ENCODE data around the gene DNER. TPM values are rescaled to one million over a fixed set of nuclear protein-coding genes. Genes with fewer than 3 reads are reported as not detected.

Gene DNER
- total and polyA plus RNA-seq, 2 of the 13 experiments (the other 11 are each of a cell fraction or from before 2014, with no cell fraction given) = not detected

- TF ChIP-seq ATAD3A (CRISPR knock-in tag; IDR thresholded peaks at IDR 0.05) (no peak), HOXA5 (CRISPR knock-in tag; IDR thresholded peaks at IDR 0.05) (no peak), NFE2L1 (CRISPR knock-in tag; IDR thresholded peaks at IDR 0.05; ENCODE audit: borderline replicate concordance) (no peak), TARDBP (CRISPR knock-in tag; IDR thresholded peaks at IDR 0.05) (no peak), ZNF124 (CRISPR knock-in tag; IDR thresholded peaks at IDR 0.05) (peak; percentile 88), NR2F1 (CRISPR knock-in tag; IDR thresholded peaks at IDR 0.05) (no peak; a peak in 1 of 4 replicates), ZNF317 (CRISPR knock-in tag; IDR thresholded peaks at IDR 0.05) (0 out of 2 replicates have a peak, but pooled peaks have one; percentile 24), ZNF570 (CRISPR knock-in tag; IDR thresholded peaks at IDR 0.05; ENCODE audit: borderline replicate concordance) (no peak), HNRNPK (IDR thresholded peaks at IDR 0.05; ENCODE audit: low read depth, low read length, poor library complexity, severe bottlenecking) (peak; percentile 29), MTA1 (CRISPR knock-in tag; IDR thresholded peaks at IDR 0.05; ENCODE audit: borderline replicate concordance) (no peak; the same call in 1 of the 2 replicates), ZNF652 (CRISPR knock-in tag; IDR thresholded peaks at IDR 0.05; ENCODE audit: borderline replicate concordance, low read depth) (no peak), NR2C2 (CRISPR knock-in tag; IDR thresholded peaks at IDR 0.05; ENCODE audit: borderline replicate concordance) (no peak), ZNF800 (CRISPR knock-in tag; IDR thresholded peaks at IDR 0.05) (peak; percentile 64; the same call in 1 of the 2 replicates)
- TF ChIP-seq, protein P1, sequence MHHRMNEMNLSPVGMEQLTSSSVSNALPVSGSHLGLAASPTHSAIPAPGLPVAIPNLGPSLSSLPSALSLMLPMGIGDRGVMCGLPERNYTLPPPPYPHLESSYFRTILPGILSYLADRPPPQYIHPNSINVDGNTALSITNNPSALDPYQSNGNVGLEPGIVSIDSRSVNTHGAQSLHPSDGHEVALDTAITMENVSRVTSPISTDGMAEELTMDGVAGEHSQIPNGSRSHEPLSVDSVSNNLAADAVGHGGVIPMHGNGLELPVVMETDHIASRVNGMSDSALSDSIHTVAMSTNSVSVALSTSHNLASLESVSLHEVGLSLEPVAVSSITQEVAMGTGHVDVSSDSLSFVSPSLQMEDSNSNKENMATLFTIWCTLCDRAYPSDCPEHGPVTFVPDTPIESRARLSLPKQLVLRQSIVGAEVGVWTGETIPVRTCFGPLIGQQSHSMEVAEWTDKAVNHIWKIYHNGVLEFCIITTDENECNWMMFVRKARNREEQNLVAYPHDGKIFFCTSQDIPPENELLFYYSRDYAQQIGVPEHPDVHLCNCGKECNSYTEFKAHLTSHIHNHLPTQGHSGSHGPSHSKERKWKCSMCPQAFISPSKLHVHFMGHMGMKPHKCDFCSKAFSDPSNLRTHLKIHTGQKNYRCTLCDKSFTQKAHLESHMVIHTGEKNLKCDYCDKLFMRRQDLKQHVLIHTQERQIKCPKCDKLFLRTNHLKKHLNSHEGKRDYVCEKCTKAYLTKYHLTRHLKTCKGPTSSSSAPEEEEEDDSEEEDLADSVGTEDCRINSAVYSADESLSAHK (CRISPR knock-in tag; IDR thresholded peaks at IDR 0.05; ENCODE audit: borderline replicate concordance) = no peak
- TF ChIP-seq, protein P2, sequence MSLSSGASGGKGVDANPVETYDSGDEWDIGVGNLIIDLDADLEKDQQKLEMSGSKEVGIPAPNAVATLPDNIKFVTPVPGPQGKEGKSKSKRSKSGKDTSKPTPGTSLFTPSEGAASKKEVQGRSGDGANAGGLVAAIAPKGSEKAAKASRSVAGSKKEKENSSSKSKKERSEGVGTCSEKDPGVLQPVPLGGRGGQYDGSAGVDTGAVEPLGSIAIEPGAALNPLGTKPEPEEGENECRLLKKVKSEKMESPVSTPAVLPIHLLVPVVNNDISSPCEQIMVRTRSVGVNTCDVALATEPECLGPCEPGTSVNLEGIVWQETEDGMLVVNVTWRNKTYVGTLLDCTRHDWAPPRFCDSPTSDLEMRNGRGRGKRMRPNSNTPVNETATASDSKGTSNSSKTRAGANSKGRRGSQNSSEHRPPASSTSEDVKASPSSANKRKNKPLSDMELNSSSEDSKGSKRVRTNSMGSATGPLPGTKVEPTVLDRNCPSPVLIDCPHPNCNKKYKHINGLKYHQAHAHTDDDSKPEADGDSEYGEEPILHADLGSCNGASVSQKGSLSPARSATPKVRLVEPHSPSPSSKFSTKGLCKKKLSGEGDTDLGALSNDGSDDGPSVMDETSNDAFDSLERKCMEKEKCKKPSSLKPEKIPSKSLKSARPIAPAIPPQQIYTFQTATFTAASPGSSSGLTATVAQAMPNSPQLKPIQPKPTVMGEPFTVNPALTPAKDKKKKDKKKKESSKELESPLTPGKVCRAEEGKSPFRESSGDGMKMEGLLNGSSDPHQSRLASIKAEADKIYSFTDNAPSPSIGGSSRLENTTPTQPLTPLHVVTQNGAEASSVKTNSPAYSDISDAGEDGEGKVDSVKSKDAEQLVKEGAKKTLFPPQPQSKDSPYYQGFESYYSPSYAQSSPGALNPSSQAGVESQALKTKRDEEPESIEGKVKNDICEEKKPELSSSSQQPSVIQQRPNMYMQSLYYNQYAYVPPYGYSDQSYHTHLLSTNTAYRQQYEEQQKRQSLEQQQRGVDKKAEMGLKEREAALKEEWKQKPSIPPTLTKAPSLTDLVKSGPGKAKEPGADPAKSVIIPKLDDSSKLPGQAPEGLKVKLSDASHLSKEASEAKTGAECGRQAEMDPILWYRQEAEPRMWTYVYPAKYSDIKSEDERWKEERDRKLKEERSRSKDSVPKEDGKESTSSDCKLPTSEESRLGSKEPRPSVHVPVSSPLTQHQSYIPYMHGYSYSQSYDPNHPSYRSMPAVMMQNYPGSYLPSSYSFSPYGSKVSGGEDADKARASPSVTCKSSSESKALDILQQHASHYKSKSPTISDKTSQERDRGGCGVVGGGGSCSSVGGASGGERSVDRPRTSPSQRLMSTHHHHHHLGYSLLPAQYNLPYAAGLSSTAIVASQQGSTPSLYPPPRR (CRISPR knock-in tag; IDR thresholded peaks at IDR 0.05; ENCODE audit: borderline replicate concordance) = no peak; the same call in 1 of the 2 replicates
- TF ChIP-seq, protein P3, sequence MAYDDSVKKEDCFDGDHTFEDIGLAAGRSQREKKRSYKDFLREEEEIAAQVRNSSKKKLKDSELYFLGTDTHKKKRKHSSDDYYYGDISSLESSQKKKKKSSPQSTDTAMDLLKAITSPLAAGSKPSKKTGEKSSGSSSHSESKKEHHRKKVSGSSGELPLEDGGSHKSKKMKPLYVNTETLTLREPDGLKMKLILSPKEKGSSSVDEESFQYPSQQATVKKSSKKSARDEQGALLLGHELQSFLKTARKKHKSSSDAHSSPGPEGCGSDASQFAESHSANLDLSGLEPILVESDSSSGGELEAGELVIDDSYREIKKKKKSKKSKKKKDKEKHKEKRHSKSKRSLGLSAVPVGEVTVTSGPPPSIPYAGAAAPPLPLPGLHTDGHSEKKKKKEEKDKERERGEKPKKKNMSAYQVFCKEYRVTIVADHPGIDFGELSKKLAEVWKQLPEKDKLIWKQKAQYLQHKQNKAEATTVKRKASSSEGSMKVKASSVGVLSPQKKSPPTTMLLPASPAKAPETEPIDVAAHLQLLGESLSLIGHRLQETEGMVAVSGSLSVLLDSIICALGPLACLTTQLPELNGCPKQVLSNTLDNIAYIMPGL (CRISPR knock-in tag; IDR thresholded peaks at IDR 0.05; ENCODE audit: borderline replicate concordance in 1 of 2, low read depth in 1 of 2) = no peak
These were observed 584 bp upstream of the DNER start (continued) for GRCh38 chr2:229714736-229715541.

Measured in HepG2 (cell line).